ENCODE data around the gene PIH1D2. TPM values are rescaled to one million over a fixed set of nuclear protein-coding genes. Genes with fewer than 3 reads are reported as not detected.

Gene PIH1D2
- total RNA-seq, 1 donor from 2014 or later = 2.3 TPM

DNA sequence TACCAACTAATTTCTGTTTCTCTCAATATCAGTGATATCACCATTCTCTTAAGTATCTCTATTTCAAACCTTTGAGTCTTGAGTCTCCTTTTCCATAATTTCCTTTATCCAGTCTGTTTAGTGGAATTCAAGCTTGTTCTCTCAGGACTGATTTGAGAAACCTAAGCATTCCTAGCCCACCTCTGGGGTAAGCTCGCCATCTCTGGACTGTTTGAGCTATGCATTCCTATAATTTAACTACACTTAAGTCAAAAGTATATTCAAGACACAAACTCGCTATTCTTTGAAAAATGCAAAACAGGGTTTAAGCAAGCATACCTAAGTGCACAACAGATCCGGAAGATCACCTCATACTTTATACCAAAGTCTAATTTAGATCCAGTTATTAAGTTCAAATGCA, 50.7 kb downstream of the PIH1D2 start:
- H3K9me3 Mint-ChIP-seq (ENCODE audit: unreplicated experiment) = no peaks in the 10 kb centered on the region
- H3K4me1 Mint-ChIP-seq (ENCODE audit: unreplicated experiment) = peaks cover 19% of the 10 kb centered on the region
- no peak for TF ChIP-seq CTCF (IDR thresholded peaks at IDR 0.05)
- no peaks in the 10 kb centered on the region for H3K27me3 Mint-ChIP-seq (ENCODE audit: unreplicated experiment)
- no peak overlapping the region for H3K4me3 Mint-ChIP-seq (ENCODE audit: unreplicated experiment)
- H3K36me3 Mint-ChIP-seq (ENCODE audit: unreplicated experiment) = peaks cover 16% of the 10 kb centered on the region
- DNase-seq (ENCODE audit: extremely low spot score, unreplicated experiment) = no peak
- H3K27ac Mint-ChIP-seq (ENCODE audit: unreplicated experiment) = no peak overlapping the region

DNA sequence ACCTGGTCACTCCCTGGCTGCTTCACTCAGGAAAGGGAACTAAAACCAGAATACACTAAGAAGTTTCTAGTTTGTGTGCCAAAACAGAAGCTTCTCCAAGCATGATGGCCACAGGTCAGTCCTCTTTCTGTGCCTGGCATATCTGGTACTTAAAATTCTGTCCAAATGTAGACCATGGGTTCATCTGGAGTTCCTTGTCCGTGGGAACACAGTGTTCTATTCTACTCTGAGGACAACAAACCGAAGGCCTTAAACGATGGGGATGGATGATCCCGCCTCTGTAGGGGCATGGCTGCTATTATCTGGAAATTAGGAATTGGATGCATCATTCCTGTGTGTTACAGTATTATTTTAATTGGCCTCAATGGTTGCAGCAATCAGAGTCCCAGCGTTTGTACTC, 54.8 kb downstream of the PIH1D2 start:
- Mint-ChIP-seq H3K27me3 (ENCODE audit: unreplicated experiment) (no peaks in the 10 kb centered on the region), H3K27ac (ENCODE audit: unreplicated experiment) (no peak overlapping the region), H3K9me3 (ENCODE audit: unreplicated experiment) (no peaks in the 10 kb centered on the region), H3K36me3 (ENCODE audit: unreplicated experiment) (peaks cover 21% of the 10 kb centered on the region), H3K4me1 (ENCODE audit: unreplicated experiment) (peaks cover 3% of the 10 kb centered on the region), H3K4me3 (ENCODE audit: unreplicated experiment) (no peak overlapping the region)
- TF ChIP-seq CTCF (IDR thresholded peaks at IDR 0.05) = no peak
- DNase-seq (ENCODE audit: extremely low spot score, unreplicated experiment) = no peak

Other genes with a start within 250 kb of the PIH1D2 start
- gene ALG9, start 202.4 kb downstream of the PIH1D2 start, total RNA-seq = 34.1 and 41.7 TPM in 2 replicates
- 1.9 and 2.5 TPM in 2 replicates for gene FDXACB1, start 194.9 kb downstream of the PIH1D2 start, total RNA-seq
- gene CFAP68, start 194.5 kb downstream of the PIH1D2 start, total RNA-seq = 12.5 and 17.2 TPM in 2 replicates
- 35.5 and 42.3 TPM in 2 replicates for gene CRYAB, start 162.2 kb downstream of the PIH1D2 start, total RNA-seq
- gene HSPB2, start 161.3 kb downstream of the PIH1D2 start, total RNA-seq = 0.34 TPM in 1 of 2 replicates, not detected in the other
- 0.42 and 0.62 TPM in 2 replicates for gene C11orf52, start 155.1 kb downstream of the PIH1D2 start, total RNA-seq
- 9.7 and 10.6 TPM in 2 replicates for gene DIXDC1, start 136.7 kb downstream of the PIH1D2 start, total RNA-seq
- gene DLAT, start 48.6 kb downstream of the PIH1D2 start, total RNA-seq = 26.3 and 26.4 TPM in 2 replicates
- 23.1 and 24.6 TPM in 2 replicates for gene NKAPD1, start 282 bp upstream of the PIH1D2 start, total RNA-seq
- 59.4 and 64.0 TPM in 2 replicates for gene TIMM8B, start 12.7 kb upstream of the PIH1D2 start, total RNA-seq
- 71.6 and 82.0 TPM in 2 replicates for gene SDHD, start 12.9 kb upstream of the PIH1D2 start, total RNA-seq
- gene IL18, start 90.1 kb upstream of the PIH1D2 start, total RNA-seq = 0.59 and 0.68 TPM in 2 replicates
- 0.78 TPM in 1 of 2 replicates, not detected in the other for gene TEX12, start 93.4 kb upstream of the PIH1D2 start, total RNA-seq
- 1.4 and 1.5 TPM in 2 replicates for gene BCO2, start 101.5 kb upstream of the PIH1D2 start, total RNA-seq
- gene PTS, start 152.4 kb upstream of the PIH1D2 start, total RNA-seq = 38.7 and 44.0 TPM in 2 replicates
- not detected in 2 replicates for gene PLET1, start 186.8 kb upstream of the PIH1D2 start, total RNA-seq